Liver (tissue), 9 donors: Measurements from ENCODE around the gene BEX5. TPM values are rescaled to one million over a fixed set of nuclear protein-coding genes. Genes with fewer than 3 reads are reported as not detected.

Experiments
- DNase-seq: peaks from one replicate; pipeline ENCODE4 v3.0.0-alpha.2; 2017; ENCODE audit warnings: low spot score
- H3K27ac ChIP-seq, 2 donors: one replicate each; pipeline ENCODE4 v1.7.0; 2013; ENCODE audit warnings: inconsistent platforms in 2 of 2, low read length in 2 of 2, control low read depth in 1 of 2, low read depth in 1 of 2, mild to moderate bottlenecking in 1 of 2
- H3K27me3 ChIP-seq, 4 donors: one replicate each; pipeline versions ENCODE4 v1.6.1 to v1.7.0; 2013; ENCODE audit warnings: low read length in 3 of 4, inconsistent platforms in 1 of 4, mild to moderate bottlenecking in 1 of 4, moderate library complexity in 1 of 4; ENCODE audit not compliant: control insufficient read depth in 4 of 4, insufficient read depth in 4 of 4
- H3K36me3 ChIP-seq, 4 donors: one replicate each; pipeline versions ENCODE4 v1.6.1 to v1.7.0; 2013; ENCODE audit warnings: low read length in 3 of 4, mild to moderate bottlenecking in 3 of 4, low read depth in 1 of 4, moderate library complexity in 1 of 4; ENCODE audit not compliant: control insufficient read depth in 4 of 4, insufficient read depth in 3 of 4
- H3K4me1 ChIP-seq, 4 donors: one replicate each; pipeline versions ENCODE4 v1.6.1 to v1.7.0; 2013; ENCODE audit warnings: low read length in 3 of 4, mild to moderate bottlenecking in 3 of 4, moderate library complexity in 1 of 4; ENCODE audit not compliant: control insufficient read depth in 4 of 4, insufficient read depth in 4 of 4
- H3K4me3 ChIP-seq, 3 donors: one replicate each; pipeline versions ENCODE4 v1.6.1 to v1.7.0; 2013; ENCODE audit warnings: low read length in 3 of 3, control low read depth in 1 of 3, low read depth in 1 of 3, mild to moderate bottlenecking in 1 of 3
- H3K9ac ChIP-seq, 2 donors: one replicate each; pipeline ENCODE4 v1.7.0; 2013; ENCODE audit warnings: low read length in 2 of 2, mild to moderate bottlenecking in 2 of 2, moderate library complexity in 2 of 2, control low read depth in 1 of 2, low read depth in 1 of 2
- H3K9me3 ChIP-seq, 4 donors: one replicate each; pipeline versions ENCODE4 v1.6.1 to v1.7.0; 2013; ENCODE audit warnings: low read length in 3 of 4; ENCODE audit not compliant: control insufficient read depth in 4 of 4
- ATF3 ChIP-seq: IDR thresholded peaks from 2 replicates; pipeline ENCODE4 v1.6.1; 2016; ENCODE audit warnings: antibody characterized with exemption
- CTCF ChIP-seq: fragments of 150-350 bp; IDR thresholded peaks from 2 replicates; pipeline ENCODE4 v1.5.1; 2017; ENCODE audit warnings: improper control_type of control experiment, low read depth, low read length; ENCODE audit not compliant: missing input control
- EGR1 ChIP-seq, 2 donors: IDR thresholded peaks; 2 replicates each; pipeline ENCODE4 v1.6.1; 2016 to 2018; ENCODE audit warnings: antibody characterized with exemption in 2 of 2, low read depth in 2 of 2
- FOXA1 ChIP-seq: IDR thresholded peaks from 2 replicates; pipeline ENCODE4 v1.6.1; 2016; ENCODE audit warnings: antibody characterized with exemption
- FOXA2 ChIP-seq: IDR thresholded peaks from 2 replicates; pipeline ENCODE4 v1.6.1; 2016; ENCODE audit warnings: antibody characterized with exemption
- GABPA ChIP-seq, 2 donors: IDR thresholded peaks in 1 of 2; conservative IDR thresholded peaks in 1 of 2; 2 replicates each; pipeline ENCODE4 v1.6.1; 2016; ENCODE audit warnings: antibody characterized with exemption in 2 of 2, mild to moderate bottlenecking in 1 of 2, moderate library complexity in 1 of 2
- HNF4A ChIP-seq, 2 donors: conservative IDR thresholded peaks; 2 replicates each; pipeline ENCODE4 v1.6.1; 2016; ENCODE audit warnings: antibody characterized with exemption in 2 of 2, mild to moderate bottlenecking in 2 of 2
- HNF4G ChIP-seq: IDR thresholded peaks from 2 replicates; pipeline ENCODE4 v1.6.1; 2016; ENCODE audit warnings: antibody characterized with exemption
- JUND ChIP-seq, 2 donors: IDR thresholded peaks; 2 replicates each; pipeline ENCODE4 v1.6.1; 2016; ENCODE audit warnings: antibody characterized with exemption in 2 of 2
- MAX ChIP-seq: IDR thresholded peaks from 2 replicates; pipeline ENCODE4 v1.6.1; 2016; ENCODE audit warnings: antibody characterized with exemption
- NR2F2 ChIP-seq: IDR thresholded peaks from 2 replicates; pipeline ENCODE4 v1.6.1; 2016; ENCODE audit warnings: antibody characterized with exemption
- RAD21 ChIP-seq, 2 donors: IDR thresholded peaks; 2 replicates each; pipeline ENCODE4 v1.6.1; 2016; ENCODE audit warnings: antibody characterized with exemption in 2 of 2, mild to moderate bottlenecking in 2 of 2
- REST ChIP-seq: IDR thresholded peaks from 2 replicates; pipeline ENCODE4 v1.6.1; 2016; ENCODE audit warnings: antibody characterized with exemption, mild to moderate bottlenecking
- RXRA ChIP-seq, 2 donors: IDR thresholded peaks; 2 replicates each; pipeline ENCODE4 v1.6.1; 2017 to 2018; ENCODE audit warnings: antibody characterized with exemption in 2 of 2, mild to moderate bottlenecking in 1 of 2
- SP1 ChIP-seq: IDR thresholded peaks from 2 replicates; pipeline ENCODE4 v1.6.1; 2018; ENCODE audit warnings: antibody characterized with exemption, mild to moderate bottlenecking
- TAF1 ChIP-seq: conservative IDR thresholded peaks from 2 replicates; pipeline ENCODE4 v1.6.1; 2016; ENCODE audit warnings: antibody characterized with exemption, mild to moderate bottlenecking
- YY1 ChIP-seq: IDR thresholded peaks from 2 replicates; pipeline ENCODE4 v1.6.1; 2016; ENCODE audit warnings: antibody characterized with exemption, mild to moderate bottlenecking
- ZBTB33 ChIP-seq: IDR thresholded peaks from 2 replicates; pipeline ENCODE4 v1.6.1; 2016; ENCODE audit warnings: antibody characterized with exemption
- WGBS: extraction: QIAGEN DNeasy Blood & Tissue Kit; methylation state at CpG from one replicate; pipeline ENCODE4 v1.1.7; 2013; 5-methylcytosine and 5-hydroxymethylcytosine counted together
- polyA plus RNA-seq, 2 donors: library from polyadenylated mRNA; stranded (reverse) in 1 of 2; unstranded in 1 of 2; fragments of 200-250 nt in 1 of 2; fragments of >200 nt in 1 of 2; fragmentation: Nextera tagmentation in 1 of 2; extraction: Ambion mirVana in 1 of 2; gene quantifications; one replicate each; pipeline versions ENCODE4 v1.2.1 to v1.2.3, GENCODE V29; 2013 to 2015
- total RNA-seq, 2 donors: library from RNA; depleted of rRNA; stranded (reverse); fragments of >200 nt; gene quantifications; one replicate each; pipeline ENCODE4 v1.2.3, GENCODE V29; 2014
- donor health status: healthy.
- donor health status: healthy.
- donor health status: healthy.
- donor health status: healthy.
- donor health status: healthy.

The BEX5 gene
- total and polyA plus RNA-seq, 4 donors: 0.09 to 1.4 (median 0.56) TPM

- peaks cover 0 to 7% (median 3%) of the 10 kb centered on the region in 4 donors for H3K9me3 ChIP-seq
- no peak for DNase-seq
- H3K9ac ChIP-seq: no peak overlapping the region
- 57% methylated on average over 2 of the region's 2 CpGs for WGBS
- no peak for TF ChIP-seq MAX
- peaks cover 0 to 3% (median 0%) of the 10 kb centered on the region in 4 donors for H3K27me3 ChIP-seq
- no peaks in the 10 kb centered on the region for H3K4me1 ChIP-seq
- no peak overlapping the region for H3K4me3 ChIP-seq
- H3K36me3 ChIP-seq: no peaks in the 10 kb centered on the region
- no peak overlapping the region for H3K27ac ChIP-seq
These were observed 40.0 kb downstream of the BEX5 start for GRCh38 chrX:102115748-102116147.

GRCh38 chrX:102113367-102113766 lies 42.4 kb downstream of the BEX5 start:
- Histone ChIP-seq H3K4me3 (no peak overlapping the region), H3K9ac (no peak overlapping the region), H3K27ac (no peak overlapping the region), H3K27me3 (peaks cover 0 to 3% (median 0%) of the 10 kb centered on the region in 4 donors), H3K4me1 (no peaks in the 10 kb centered on the region), H3K36me3 (no peaks in the 10 kb centered on the region), H3K9me3 (peaks cover 0 to 7% (median 3%) of the 10 kb centered on the region in 4 donors)
- TF ChIP-seq NR2F2 (no peak), RAD21 (IDR thresholded peaks at IDR 0.05) (no peak), FOXA2 (no peak), GABPA (IDR thresholded peaks at IDR 0.05 in 1 of 2, conservative IDR thresholded peaks at IDR 0.05 in 1 of 2) (no peak), REST (no peak), TAF1 (no peak), ATF3 (no peak), RXRA (IDR thresholded peaks at IDR 0.05) (no peak), HNF4A (conservative IDR thresholded peaks at IDR 0.05) (no peak), YY1 (no peak), HNF4G (no peak), JUND (IDR thresholded peaks at IDR 0.05) (no peak), SP1 (no peak), MAX (no peak), EGR1 (IDR thresholded peaks at IDR 0.05; ENCODE audit: low read depth in 2 of 2) (no peak), ZBTB33 (no peak), CTCF (no peak), FOXA1 (no peak)
- 62% methylated on average over 4 of the region's 4 CpGs for WGBS
- DNase-seq: no peak
